ENCODE data around the gene PALD1. TPM values are rescaled to one million over a fixed set of nuclear protein-coding genes. Genes with fewer than 3 reads are reported as not detected.

The PALD1 gene
- total and polyA plus RNA-seq, 9 of the 15 experiments (the other 6 are each of a cell fraction or from before 2014, with no cell fraction given) = 0.03 to 0.29 (median 0.09) TPM; not detected in 2

DNA sequence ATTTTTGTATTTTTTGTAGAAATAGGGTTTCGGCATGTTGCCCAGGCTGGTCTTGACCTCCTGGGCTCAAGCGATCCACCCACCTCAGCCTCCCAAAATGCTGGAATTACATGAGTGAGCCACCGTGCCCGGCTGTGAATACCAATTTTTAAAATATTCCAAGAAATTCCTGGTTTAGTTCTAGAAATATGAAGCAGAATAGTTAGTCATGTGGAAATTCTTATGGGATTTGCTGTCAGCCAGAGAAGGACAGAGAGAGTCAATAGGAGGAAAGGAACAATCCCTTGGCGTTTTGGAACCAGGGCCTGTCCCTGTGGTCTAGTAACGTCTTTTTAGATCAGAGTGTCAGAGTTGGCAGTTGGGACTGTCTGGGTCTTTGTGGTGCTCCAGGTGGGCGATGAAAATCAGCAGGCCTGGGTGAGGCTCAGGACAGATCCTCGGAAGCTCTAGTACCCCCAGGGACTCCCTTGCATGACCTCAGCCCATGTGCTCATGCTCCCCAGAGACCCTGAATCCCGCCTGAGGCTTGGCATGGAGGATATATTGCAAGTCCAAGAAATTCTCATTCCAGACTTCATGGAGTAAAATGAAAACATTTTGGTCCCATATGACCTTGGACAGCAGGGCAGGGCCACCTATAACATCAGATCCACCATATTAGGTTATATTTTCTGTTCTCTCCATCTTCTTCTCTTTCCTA, 44.8 kb upstream of the PALD1 start:
- BruUV-seq (replicated peaks) = no TSS peak
- 36% methylated on average over 9 of the region's 9 CpGs for WGBS (ENCODE audit: insufficient coverage, low coverage, missing lambda C conversion rate)
- Histone ChIP-seq H3K9me3 (replicated peaks; ENCODE audit: control insufficient read depth, insufficient read depth, low read depth, low read length) (no peaks in the 10 kb centered on the region), H4K20me1 (replicated peaks; ENCODE audit: control insufficient read depth, insufficient read depth, low read length) (no peaks in the 10 kb centered on the region), H3K9ac (ENCODE audit: insufficient read depth in 1 of 2, low read depth in 2 of 2, low read length in 2 of 2) (no peak overlapping the region), H3K27me3 (ENCODE audit: control insufficient read depth in 2 of 2, insufficient read depth in 2 of 2, low read length in 2 of 2) (peaks cover 17 to 28% of the 10 kb centered on the region in 2 experiments), H3K4me2 (ENCODE audit: insufficient read depth, low read length) (no peak overlapping the region), H3K4me1 (replicated peaks in 1 of 2; ENCODE audit: control insufficient read depth in 2 of 2, insufficient read depth in 2 of 2, low read length in 2 of 2) (no peaks in the 10 kb centered on the region), H3K27ac (ENCODE audit: extremely low read depth, low read depth, low read length) (no peak overlapping the region), H3K4me3 (no peak overlapping the region), H2AFZ (ENCODE audit: low read depth, low read length) (no peak overlapping the region), H3K9me1 (ENCODE audit: control insufficient read depth, insufficient read depth, low read length) (no peaks in the 10 kb centered on the region), H3K36me3 (ENCODE audit: control insufficient read depth, insufficient read depth, low read length) (peaks cover 3% of the 10 kb centered on the region; the same call in 2 of the 3 replicates), H3K79me2 (ENCODE audit: control insufficient read depth, insufficient read depth, low read length) (no peaks in the 10 kb centered on the region)
- intact Hi-C loops (cut with micrococcal nuclease) = no loop called here
- ATAC-seq (no peak), DNase-seq (ENCODE audit: extremely low read depth in 1 of 4, low spot score in 3 of 4) (no peak), FAIRE-seq (no peak)
- CTCF ChIA-PET (ENCODE audit: low intra/inter-chr PET ratio) = no interaction called here
- POLR2A ChIA-PET = interaction anchor here (0.6 kb wide), 1 partner anchor 11 kb away, joined by 6 read pairs; no protein-coding TSS in a partner anchor
- in situ Hi-C loops (cut with MboI) = no loop called here
- TF ChIP-seq TAF9B (IDR thresholded peaks at IDR 0.05; ENCODE audit: partially characterized antibody) = no peak
- no peak for TF ChIP-seq GABPA (tag; conservative IDR thresholded peaks at IDR 0.05; ENCODE audit: low read depth)
- TF ChIP-seq SMARCB1 (IDR thresholded peaks at IDR 0.05; ENCODE audit: insufficient read length, low read depth) = no peak
- TF ChIP-seq, protein P1, sequence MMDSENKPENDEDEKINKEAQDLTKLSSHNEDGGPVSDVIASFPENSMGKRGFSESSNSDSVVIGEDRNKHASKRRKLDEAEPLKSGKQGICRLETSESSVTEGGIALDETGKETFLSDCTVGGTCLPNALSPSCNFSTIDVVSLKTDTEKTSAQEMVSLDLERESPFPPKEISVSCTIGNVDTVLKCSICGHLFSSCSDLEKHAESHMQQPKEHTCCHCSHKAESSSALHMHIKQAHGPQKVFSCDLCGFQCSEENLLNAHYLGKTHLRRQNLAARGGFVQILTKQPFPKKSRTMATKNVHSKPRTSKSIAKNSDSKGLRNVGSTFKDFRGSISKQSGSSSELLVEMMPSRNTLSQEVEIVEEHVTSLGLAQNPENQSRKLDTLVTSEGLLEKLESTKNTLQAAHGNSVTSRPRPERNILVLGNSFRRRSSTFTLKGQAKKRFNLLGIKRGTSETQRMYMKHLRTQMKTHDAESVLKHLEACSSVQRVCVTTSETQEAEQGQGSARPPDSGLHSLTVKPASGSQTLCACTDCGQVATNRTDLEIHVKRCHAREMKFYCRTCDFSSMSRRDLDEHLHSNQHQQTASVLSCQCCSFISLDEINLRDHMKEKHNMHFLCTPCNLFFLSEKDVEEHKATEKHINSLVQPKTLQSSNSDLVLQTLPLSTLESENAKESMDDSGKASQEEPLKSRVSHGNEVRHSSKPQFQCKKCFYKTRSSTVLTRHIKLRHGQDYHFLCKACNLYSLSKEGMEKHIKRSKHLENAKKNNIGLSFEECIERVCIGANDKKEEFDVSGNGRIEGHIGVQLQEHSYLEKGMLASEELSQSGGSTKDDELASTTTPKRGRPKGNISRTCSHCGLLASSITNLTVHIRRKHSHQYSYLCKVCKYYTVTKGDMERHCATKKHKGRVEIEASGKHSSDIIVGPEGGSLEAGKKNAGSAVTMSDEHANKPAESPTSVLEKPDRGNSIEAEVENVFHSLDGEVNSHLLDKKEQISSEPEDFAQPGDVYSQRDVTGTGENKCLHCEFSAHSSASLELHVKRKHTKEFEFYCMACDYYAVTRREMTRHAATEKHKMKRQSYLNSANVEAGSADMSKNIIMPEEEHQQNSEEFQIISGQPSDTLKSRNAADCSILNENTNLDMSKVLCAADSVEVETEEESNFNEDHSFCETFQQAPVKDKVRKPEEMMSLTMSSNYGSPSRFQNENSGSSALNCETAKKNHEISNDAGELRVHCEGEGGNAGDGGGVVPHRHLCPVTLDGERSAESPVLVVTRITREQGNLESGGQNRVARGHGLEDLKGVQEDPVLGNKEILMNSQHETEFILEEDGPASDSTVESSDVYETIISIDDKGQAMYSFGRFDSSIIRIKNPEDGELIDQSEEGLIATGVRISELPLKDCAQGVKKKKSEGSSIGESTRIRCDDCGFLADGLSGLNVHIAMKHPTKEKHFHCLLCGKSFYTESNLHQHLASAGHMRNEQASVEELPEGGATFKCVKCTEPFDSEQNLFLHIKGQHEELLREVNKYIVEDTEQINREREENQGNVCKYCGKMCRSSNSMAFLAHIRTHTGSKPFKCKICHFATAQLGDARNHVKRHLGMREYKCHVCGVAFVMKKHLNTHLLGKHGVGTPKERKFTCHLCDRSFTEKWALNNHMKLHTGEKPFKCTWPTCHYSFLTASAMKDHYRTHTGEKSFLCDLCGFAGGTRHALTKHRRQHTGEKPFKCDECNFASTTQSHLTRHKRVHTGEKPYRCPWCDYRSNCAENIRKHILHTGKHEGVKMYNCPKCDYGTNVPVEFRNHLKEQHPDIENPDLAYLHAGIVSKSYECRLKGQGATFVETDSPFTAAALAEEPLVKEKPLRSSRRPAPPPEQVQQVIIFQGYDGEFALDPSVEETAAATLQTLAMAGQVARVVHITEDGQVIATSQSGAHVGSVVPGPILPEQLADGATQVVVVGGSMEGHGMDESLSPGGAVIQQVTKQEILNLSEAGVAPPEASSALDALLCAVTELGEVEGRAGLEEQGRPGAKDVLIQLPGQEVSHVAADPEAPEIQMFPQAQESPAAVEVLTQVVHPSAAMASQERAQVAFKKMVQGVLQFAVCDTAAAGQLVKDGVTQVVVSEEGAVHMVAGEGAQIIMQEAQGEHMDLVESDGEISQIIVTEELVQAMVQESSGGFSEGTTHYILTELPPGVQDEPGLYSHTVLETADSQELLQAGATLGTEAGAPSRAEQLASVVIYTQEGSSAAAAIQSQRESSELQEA (IDR thresholded peaks at IDR 0.05; ENCODE audit: low read depth) = no peak
- no peak for TF ChIP-seq RBM15 (IDR thresholded peaks at IDR 0.05; ENCODE audit: insufficient read depth, low read length)
- no peak for TF ChIP-seq TAL1 (IDR thresholded peaks at IDR 0.05)
- no peak for TF ChIP-seq TEAD2 (tag; IDR thresholded peaks at IDR 0.05)
- TF ChIP-seq SMAD4 (CRISPR knock-in tag; conservative IDR thresholded peaks at IDR 0.05) = no peak
- no peak for TF ChIP-seq EWSR1 (IDR thresholded peaks at IDR 0.05; ENCODE audit: borderline replicate concordance, low read depth, partially characterized antibody)
- no peak for TF ChIP-seq ZNF174 (CRISPR knock-in tag; IDR thresholded peaks at IDR 0.05)
- TF ChIP-seq, protein P2, sequence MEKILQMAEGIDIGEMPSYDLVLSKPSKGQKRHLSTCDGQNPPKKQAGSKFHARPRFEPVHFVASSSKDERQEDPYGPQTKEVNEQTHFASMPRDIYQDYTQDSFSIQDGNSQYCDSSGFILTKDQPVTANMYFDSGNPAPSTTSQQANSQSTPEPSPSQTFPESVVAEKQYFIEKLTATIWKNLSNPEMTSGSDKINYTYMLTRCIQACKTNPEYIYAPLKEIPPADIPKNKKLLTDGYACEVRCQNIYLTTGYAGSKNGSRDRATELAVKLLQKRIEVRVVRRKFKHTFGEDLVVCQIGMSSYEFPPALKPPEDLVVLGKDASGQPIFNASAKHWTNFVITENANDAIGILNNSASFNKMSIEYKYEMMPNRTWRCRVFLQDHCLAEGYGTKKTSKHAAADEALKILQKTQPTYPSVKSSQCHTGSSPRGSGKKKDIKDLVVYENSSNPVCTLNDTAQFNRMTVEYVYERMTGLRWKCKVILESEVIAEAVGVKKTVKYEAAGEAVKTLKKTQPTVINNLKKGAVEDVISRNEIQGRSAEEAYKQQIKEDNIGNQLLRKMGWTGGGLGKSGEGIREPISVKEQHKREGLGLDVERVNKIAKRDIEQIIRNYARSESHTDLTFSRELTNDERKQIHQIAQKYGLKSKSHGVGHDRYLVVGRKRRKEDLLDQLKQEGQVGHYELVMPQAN (IDR thresholded peaks at IDR 0.05; ENCODE audit: borderline replicate concordance) = no peak
- TF ChIP-seq ZNF239 (CRISPR knock-in tag; IDR thresholded peaks at IDR 0.05) = no peak
